HG03378 (cell line): ENCODE results near the gene NDC1.
"Not testable (repeated sequence)": the region's sequence is repeated elsewhere in the genome, so short reads cannot be mapped to it uniquely, and the experiment has no call there.

Experiments
- ATAC-seq: cut with Tn5 transposase; IDR thresholded peaks from one replicate; pipeline ENCODE4 v1.9.1; 2021; ENCODE audit warnings: mild to moderate bottlenecking, moderate library complexity; ENCODE audit not compliant: unreplicated experiment

The NDC1 gene

DNA sequence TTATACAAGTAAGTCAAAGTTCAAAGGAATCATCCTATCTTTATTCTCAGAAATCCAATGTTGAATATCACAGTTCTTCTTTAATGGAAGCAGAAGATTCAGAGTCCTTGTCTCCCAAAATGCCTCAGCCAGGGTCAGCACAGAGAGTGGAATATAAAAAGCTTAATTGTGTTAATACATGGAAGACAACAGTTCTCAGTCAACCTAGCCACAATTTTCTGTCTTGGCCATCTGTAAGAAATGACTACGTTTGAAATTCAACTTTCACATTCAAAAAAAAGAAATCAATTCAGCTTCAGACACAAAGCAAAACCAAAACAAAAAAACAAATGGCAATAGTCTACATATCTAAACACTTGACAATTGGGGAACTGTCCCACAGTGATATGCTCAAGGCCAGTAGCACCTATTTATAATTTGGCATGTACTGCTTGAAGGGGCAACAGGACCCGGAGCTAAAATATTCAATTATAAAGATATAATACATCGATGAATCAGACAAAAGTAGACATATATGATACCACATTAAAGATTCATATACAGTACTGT is 71.8 kb downstream of the NDC1 start:
- no peak for ATAC-seq

- no peak for ATAC-seq
These were observed 72.4 kb downstream of the NDC1 start for GRCh38 chr1:53765657-53766056.

DNA sequence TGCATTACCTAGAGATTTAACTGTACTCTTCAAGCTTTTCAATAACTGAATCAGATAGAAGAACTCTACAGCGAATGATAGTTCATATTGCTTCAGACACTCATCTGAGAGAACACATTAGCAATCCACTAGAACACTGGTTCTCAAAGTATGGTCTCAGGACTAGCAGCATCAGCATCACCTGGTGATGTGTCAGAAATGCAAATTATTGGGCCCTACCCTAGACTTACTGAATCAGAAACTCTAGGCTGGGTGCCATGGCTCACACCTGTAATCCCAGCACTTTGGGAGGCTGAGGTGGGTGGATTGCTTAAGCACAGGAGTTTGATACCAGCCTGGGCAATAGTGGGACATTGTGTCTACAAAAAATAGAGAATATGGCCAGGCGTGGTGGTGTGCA is 74.2 kb downstream of the NDC1 start:
- ATAC-seq, result no peak

GRCh38 chr1:53763461-53763860 is 74.6 kb downstream of the NDC1 start:
- no peak for ATAC-seq

DNA sequence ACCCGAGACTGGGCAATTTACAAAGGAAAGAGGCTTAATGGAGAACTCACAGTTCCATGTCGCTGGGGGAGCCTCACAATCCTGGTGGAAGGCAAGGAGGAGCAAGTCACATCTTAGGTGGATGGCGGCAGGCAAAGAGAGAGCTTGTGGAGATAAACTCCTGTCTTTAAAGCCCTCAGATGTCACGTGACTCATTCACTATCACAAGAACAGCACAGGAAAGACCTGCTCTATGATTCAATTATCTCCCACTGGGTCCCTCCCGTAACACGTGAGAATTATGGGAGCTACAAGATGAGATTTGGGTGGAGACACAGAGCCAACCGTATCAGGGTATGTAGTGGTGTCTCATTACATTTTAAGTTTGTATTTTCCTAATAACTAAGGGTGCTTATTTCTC is 77.6 kb downstream of the NDC1 start:
- ATAC-seq, result not testable (repeated sequence)

GRCh38 chr1:53755874-53756273 is 82.2 kb downstream of the NDC1 start:
- no peak for ATAC-seq

GRCh38 chr1:53754484-53755312 is 83.4 kb downstream of the NDC1 start:
- ATAC-seq, result no peak

GRCh38 chr1:53752281-53752680 is 85.8 kb downstream of the NDC1 start:
- no peak for ATAC-seq

DNA sequence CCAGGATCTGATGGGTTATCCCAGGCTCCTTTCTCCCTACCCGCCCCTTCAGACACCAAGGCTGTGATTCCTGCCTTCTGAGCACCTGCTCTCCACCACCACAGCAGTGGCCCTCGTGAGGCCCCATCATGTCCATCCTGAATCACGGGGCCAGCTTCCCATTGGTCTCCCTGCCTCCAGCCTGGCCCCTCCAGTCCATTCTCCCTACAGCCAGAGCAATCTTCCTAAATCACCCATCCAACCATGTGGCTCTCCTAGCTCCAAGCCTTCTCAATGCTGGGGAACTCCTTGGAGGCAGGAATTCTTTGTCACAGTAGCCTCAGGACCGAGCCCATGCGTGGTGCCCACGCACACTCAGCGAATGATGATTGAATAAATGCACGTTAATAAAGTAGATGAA is 90.3 kb downstream of the NDC1 start:
- no peak for ATAC-seq

DNA sequence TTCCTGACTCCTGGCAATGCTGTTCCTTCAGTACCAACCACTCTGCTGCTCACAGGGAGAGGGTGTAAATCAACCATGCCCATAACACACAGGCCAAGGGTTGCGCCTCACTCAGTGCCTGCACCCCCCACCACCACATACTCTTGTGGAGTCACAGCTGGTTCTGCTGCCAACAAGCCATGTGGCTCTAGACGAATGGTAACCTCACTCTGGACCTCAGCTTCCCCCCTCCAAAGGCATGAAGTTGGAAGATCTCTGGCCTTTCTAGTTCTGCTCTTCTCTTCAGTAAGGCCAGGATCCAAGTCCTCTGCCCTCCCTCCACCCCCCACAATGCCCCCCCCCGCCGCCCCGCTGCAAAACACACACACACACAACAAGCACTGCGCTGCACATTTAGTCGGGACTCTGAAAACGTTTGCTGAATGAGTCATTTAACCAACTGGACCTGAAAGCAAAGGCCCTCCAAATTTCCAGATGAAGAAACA is 97.4 kb downstream of the NDC1 start:
- no peak for ATAC-seq

GRCh38 chr1:53739109-53739681 is 98.9 kb downstream of the NDC1 start, which contains the start of gene GLIS1:
Gene GLIS1 (minus strand): TSS chr1:53739164. CDS start chr1:53738064, 1,100 bp downstream.
- ATAC-seq, result no peak

DNA sequence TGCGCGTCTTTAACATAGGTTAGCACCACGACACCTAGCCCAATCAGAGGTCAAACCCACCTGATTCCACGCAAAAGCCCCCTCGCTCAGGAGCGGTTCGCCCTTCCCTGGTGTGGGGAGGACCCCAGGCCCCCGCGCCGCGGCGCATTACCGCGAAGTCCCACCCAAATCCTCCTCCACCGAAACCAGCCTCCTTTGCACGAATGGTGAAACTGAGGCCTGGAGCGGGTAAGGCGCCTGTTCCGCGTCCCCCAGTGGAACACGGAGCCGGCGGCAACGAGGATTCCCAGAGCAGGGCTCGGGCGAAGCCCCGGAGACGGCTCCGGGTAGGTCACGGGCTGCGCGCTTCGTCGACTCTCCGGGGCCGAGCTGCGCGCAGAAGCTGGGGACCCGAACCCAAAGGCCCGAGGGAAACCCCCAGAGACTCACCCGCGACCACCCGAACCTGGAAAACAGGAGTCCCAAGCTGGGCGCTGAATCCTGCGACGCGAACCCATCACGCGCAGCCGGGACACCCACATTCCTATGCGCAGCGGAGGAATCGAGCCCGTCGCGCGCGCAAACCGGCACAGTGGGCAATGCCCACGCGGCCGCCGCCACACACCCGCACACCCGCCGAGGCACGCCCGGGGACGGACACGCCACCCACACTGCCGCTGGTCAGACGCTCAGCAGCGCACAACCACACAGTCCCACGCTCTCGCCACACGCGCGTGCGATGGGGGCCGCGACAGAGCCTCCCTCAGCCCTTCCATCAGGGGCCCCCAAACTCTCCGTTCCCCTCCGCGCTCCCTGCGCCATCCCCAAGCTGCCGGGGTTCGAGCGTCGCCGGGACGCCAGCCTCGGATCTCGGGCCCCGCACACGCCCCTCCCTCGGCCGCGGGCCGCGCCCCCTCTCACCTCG is 99.6 kb downstream of the NDC1 start:
- no peak for ATAC-seq

- ATAC-seq, result no peak
These were observed 100.4 kb downstream of the NDC1 start for GRCh38 chr1:53737648-53738204.

GRCh38 chr1:53736290-53736689 is 101.8 kb downstream of the NDC1 start:
- no peak for ATAC-seq

- ATAC-seq, result no peak
These were observed 102.4 kb downstream of the NDC1 start for GRCh38 chr1:53735681-53736080.

DNA sequence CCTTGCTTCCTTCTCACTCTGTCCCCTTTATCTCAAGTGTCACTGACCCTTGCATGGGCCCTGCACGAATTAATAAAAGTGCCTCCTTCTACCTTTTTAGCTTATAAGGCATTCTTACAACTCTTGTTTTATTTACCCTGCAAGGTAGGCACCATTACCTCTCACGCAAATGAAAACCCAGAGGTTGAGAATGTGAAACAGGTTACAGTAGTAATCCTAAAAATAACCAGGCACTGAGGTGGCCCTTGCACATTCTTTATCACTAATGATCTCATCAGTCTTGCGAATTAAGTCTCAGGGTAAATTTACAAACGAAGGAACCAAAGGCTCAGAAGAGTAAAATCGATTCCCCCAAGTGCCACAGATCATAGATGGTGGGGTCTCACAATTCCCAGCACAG is 102.8 kb downstream of the NDC1 start:
- no peak for ATAC-seq

GRCh38 chr1:53734650-53735211 is 103.4 kb downstream of the NDC1 start:
- ATAC-seq, result no peak

DNA sequence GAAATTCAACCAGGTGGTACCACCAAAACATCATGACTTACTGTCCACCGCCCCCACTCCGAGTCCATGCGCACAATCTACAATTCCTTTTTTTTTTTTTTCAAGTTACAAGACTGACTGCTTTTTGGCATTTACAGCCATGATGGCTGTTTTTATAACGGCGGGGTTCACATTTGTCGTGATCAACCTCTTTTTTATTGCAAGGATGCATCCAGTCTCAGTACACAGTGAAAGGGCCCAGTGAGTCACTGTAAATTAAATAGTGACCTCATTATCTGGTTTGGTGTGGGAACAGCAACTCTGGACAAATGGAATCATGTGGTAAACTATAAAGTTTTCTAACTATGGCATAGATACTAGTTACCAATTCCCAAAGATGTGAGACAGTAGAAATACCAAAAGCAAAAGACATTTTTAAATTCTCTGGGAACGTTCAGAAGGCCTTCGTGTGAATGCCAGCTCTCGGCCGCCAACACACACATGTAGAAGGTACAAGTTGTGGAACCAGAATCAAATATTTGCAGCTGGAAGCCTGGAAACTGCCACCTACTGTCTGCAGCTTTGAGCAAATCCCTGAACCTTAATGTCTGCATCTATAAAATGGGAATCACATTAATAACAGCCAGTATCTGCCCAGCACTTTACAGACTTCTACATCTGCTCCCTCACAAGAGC is 104.0 kb downstream of the NDC1 start:
- no peak for ATAC-seq

DNA sequence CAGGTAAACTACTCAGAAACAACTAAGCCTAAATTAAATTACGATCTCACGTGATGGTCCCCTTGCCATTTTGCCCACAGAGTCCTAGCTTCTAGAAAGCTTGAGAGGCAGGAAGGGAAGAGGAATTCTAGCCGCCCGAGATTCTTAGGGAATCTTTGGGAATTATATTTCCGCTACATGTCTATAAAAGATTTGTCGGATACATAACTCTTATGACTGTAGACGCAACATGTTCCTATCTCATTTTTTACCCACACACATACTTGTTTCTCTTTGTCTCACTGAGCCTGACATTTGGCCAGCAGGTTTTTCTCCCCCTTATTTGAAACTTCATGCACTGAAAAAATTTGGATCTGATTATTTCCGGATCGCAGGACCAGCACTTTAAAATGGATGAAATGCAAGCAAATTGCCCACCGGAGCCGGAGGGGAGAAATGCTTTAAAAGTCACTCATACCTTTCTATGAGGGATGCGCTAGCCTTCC is 104.6 kb downstream of the NDC1 start:
- no peak for ATAC-seq

DNA sequence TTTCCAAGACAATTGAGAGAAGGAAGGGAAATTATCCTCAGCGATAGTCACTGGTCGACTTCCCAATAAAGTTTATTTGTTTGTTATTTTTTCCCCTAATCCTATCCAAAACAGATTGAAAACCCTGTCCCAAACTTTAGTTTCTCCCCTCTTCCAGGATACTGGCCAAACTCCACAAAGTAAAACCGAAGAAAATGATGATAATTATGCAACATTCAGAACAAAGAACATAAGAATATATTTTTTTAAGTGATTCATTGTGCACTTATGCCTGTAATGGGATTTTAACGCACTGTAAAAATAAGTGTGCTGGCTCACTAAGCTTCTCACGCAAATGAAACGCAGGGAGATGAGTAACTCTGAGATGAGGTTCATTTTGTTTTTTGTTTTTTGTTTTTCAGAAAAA is 105.2 kb downstream of the NDC1 start:
- ATAC-seq, result no peak
